ENCODE measurements around the gene CELF3. TPM values are rescaled to one million over a fixed set of nuclear protein-coding genes. Genes with fewer than 3 reads are reported as not detected.

CELF3 gene
- total RNA-seq, 4 donors from 2014 or later: not detected

DNA sequence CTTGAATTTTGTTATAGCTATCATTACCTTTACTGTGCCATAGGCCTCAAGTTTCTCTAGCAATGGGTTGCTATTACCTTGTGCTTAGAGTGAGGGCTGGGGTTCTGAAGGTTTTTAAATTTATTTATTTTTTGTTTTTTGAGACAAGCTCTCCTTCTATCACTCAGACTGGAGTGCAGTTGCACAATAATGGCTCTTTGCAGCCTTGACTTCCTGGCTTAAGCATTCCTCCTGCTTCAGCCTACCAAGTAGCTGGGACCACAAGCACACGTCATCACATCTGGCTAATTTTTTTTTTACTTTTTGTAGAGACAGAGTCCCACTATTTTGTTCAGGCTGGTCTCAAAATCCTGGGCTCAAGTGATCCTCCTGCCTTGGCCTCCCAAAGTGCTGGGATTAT is 63.2 kb downstream of the CELF3 start:
- Histone ChIP-seq H3K36me3 (peaks cover 17% of the 10 kb centered on the region), H3K27me3 (no peaks in the 10 kb centered on the region), H3K4me1 (peaks cover 4% of the 10 kb centered on the region), H3K27ac (no peak overlapping the region), H3K4me3 (no peak overlapping the region), H3K9me3 (no peaks in the 10 kb centered on the region)
- 72% methylated on average over 1 of the region's 1 CpG for WGBS
- no peak for DNase-seq (ENCODE audit: low spot score in 2 of 2)
- no peak for TF ChIP-seq POLR2AphosphoS5 (IDR thresholded peaks at IDR 0.05)
- TF ChIP-seq EP300 (IDR thresholded peaks at IDR 0.05): no peak
- TF ChIP-seq, protein P1, sequence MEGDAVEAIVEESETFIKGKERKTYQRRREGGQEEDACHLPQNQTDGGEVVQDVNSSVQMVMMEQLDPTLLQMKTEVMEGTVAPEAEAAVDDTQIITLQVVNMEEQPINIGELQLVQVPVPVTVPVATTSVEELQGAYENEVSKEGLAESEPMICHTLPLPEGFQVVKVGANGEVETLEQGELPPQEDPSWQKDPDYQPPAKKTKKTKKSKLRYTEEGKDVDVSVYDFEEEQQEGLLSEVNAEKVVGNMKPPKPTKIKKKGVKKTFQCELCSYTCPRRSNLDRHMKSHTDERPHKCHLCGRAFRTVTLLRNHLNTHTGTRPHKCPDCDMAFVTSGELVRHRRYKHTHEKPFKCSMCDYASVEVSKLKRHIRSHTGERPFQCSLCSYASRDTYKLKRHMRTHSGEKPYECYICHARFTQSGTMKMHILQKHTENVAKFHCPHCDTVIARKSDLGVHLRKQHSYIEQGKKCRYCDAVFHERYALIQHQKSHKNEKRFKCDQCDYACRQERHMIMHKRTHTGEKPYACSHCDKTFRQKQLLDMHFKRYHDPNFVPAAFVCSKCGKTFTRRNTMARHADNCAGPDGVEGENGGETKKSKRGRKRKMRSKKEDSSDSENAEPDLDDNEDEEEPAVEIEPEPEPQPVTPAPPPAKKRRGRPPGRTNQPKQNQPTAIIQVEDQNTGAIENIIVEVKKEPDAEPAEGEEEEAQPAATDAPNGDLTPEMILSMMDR (IDR thresholded peaks at IDR 0.05): no peak
- TF ChIP-seq POLR2A (IDR thresholded peaks at IDR 0.05): no peak

Other genes with a start within 250 kb of the CELF3 start
- gene CGN, start 205.4 kb downstream of the CELF3 start, total RNA-seq: 10 to 100 TPM; 37.9 to 62.4 (median 41.7) TPM
- 100 to 1,000 TPM in 1 of 4 donors, 10 to 100 TPM in 3; 83.4 to 121 (median 91.5) TPM for gene TUFT1, start 176.5 kb downstream of the CELF3 start, total RNA-seq
- 10 to 100 TPM; 19.8 to 45.4 (median 29.0) TPM for gene SNX27, start 104.8 kb downstream of the CELF3 start, total RNA-seq
- not detected for gene RIIAD1, start 4.7 kb upstream of the CELF3 start, total RNA-seq
- 10 to 100 TPM; 52.8 to 77.5 (median 59.4) TPM for gene MRPL9, start 46.7 kb upstream of the CELF3 start, total RNA-seq
- 1 to 10 TPM; 1.2 to 4.1 (median 3.1) TPM for gene TDRKH, start 73.7 kb upstream of the CELF3 start, total RNA-seq
- 1 to 10 TPM in 1 of 4 donors, under 1 TPM in 3; 0.38 to 2.7 (median 0.81) TPM for gene LINGO4, start 88.6 kb upstream of the CELF3 start, total RNA-seq
- 10 to 100 TPM; 29.0 to 73.8 (median 43.0) TPM for gene RORC, start 115.0 kb upstream of the CELF3 start, total RNA-seq
- gene C2CD4D, start 123.0 kb upstream of the CELF3 start, total RNA-seq: 1 to 10 TPM in 3 of 4 donors, under 1 TPM in 1; 0.68 to 7.3 (median 2.1) TPM
- 10 to 100 TPM; 29.1 to 89.7 (median 64.3) TPM for gene THEM5, start 136.9 kb upstream of the CELF3 start, total RNA-seq
- 10 to 100 TPM in 1 of 4 donors, 1 to 10 TPM in 3; 6.7 to 31.5 (median 8.9) TPM for gene THEM4, start 192.7 kb upstream of the CELF3 start, total RNA-seq

All from suprapubic skin (tissue), 4 donors.